ENCODE measurements around the gene SPEM1.

DNA sequence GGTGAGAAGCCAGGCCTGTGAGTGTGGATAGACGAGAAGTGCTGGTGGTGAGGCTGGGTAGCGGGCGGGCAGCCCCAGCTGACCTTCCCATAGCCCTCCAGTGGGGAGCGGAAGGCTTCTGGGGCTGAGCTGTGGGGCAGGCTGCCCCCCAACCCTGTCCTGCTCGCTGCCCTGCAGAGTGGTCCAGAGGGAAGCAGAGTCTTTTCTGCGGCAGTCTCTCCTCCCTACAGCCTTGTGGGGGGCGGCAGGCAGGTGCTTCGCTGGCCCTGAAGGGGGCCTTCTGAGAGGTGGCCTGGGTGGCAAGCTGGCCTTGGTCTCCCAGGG is 8.7 kb upstream of the SPEM1 start:
- TF ChIP-seq GATA2 (IDR thresholded peaks at IDR 0.05; ENCODE audit: low read depth, low read length) = no peak
- no peak for TF ChIP-seq GATA3 (IDR thresholded peaks at IDR 0.05; ENCODE audit: low read depth, low read length)

Data from SH-SY5Y (cell line).